ENCODE data around the gene RC3H2.
"Not testable (repeated sequence)": the region's sequence is repeated elsewhere in the genome, so short reads cannot be mapped to it uniquely, and the experiment has no call there.

Gene RC3H2

DNA sequence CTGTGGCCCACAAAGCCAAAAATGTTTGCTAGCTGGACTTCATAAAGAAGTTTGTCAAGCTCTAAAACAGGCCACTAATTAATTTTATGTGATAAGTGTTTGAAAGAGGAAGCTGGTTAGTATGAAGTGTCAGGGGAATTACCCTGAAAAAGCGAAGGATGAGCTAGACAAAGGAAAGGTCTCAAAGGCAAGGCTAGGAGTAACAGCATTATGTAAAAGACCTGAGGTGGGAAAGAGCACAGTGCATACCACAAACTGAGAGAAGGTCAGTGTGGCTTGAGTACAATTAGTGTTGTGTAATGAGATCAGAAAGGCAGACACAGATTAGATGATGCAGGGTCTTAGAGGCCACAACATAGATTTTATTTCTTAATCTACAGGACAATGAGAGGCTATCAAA lies 29.6 kb downstream of the RC3H2 start:
- no peak overlapping the region for H3K4me3 ChIP-seq (ENCODE audit: low read depth, low read length)
- ChIA-PET POLR2A (no interaction called here), CTCF (no interaction called here)
- no peak for TF ChIP-seq CTCF (IDR thresholded peaks at IDR 0.05; ENCODE audit: insufficient read depth, low read length, missing control alignments)
- no peak for DNase-seq (ENCODE audit: low read depth, low spot score)

GRCh38 chr9:122867276-122867675 lies 37.9 kb downstream of the RC3H2 start:
- CTCF ChIA-PET; DNase-seq (ENCODE audit: low read depth, low spot score); H3K4me3 ChIP-seq (ENCODE audit: low read depth, low read length); POLR2A ChIA-PET: not testable (repeated sequence)

DNA sequence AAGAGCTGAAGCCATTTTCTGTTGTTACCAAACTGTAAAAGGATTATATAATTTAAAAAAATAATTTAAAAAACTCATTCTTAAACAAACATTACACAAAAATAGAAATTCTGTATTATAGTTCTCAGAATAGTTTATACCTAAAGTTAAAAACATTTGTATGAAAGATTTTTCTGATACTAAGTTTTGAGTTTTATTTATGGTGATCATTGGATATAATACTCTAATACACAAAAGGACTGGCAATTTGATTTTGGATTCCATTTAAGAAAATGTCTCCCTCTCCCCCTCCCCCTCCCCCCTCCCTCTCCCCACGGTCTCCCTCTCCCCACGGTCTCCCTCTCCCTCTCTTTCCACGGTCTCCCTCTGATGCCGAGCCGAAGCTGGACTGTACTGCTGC lies 39.1 kb downstream of the RC3H2 start:
- H3K4me3 ChIP-seq (ENCODE audit: low read depth, low read length) = no peak overlapping the region
- CTCF ChIA-PET = no interaction called here
- TF ChIP-seq CTCF (IDR thresholded peaks at IDR 0.05; ENCODE audit: insufficient read depth, low read length, missing control alignments) = no peak
- no peak for DNase-seq (ENCODE audit: low read depth, low spot score)
- POLR2A ChIA-PET = no interaction called here

DNA sequence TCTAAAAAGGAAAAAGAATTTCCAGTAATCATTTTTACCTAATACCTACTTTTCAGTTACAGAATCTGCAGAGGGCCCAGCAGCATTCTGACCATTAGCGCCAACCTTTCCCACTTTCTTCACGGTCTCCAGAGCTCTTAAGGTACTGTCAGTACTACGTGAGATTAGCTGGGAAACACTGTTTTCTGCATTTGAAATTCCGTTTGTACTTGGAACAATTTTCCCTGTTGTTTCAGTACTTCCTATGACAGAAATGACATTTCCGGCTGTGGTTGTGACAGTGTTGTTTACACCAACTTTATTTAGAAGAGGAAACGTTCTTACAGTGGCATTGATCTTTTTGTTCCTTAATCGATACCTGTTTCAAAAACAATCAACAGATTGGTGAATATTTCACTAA lies 39.9 kb downstream of the RC3H2 start:
- no peak for DNase-seq (ENCODE audit: low read depth, low spot score)
- no peak for TF ChIP-seq CTCF (IDR thresholded peaks at IDR 0.05; ENCODE audit: insufficient read depth, low read length, missing control alignments)
- CTCF ChIA-PET = no interaction called here
- POLR2A ChIA-PET = no interaction called here
- no peak overlapping the region for H3K4me3 ChIP-seq (ENCODE audit: low read depth, low read length)

DNA sequence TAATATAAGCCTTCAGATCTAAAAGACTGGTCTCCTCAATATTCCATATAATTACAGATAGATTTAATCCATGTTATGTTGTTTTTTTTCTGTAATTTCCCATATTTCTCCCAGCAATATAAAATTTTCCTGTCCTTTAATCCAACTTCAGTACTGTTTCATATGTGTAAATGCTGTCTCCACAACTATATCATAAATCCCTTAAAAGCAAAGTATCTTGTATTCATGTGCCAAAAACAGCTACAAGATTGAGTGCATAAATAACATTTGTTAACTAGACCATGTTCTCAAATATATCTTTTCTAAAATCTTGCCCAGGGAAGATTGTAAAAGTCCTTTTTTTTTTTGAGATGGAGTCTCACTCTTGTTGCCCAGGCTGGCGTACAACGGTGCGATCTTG lies 41.8 kb downstream of the RC3H2 start:
- DNase-seq (ENCODE audit: low read depth, low spot score) = no peak
- H3K4me3 ChIP-seq (ENCODE audit: low read depth, low read length) = no peak overlapping the region
- no peak for TF ChIP-seq CTCF (IDR thresholded peaks at IDR 0.05; ENCODE audit: insufficient read depth, low read length, missing control alignments)
- ChIA-PET POLR2A (no interaction called here), CTCF (no interaction called here)

DNA sequence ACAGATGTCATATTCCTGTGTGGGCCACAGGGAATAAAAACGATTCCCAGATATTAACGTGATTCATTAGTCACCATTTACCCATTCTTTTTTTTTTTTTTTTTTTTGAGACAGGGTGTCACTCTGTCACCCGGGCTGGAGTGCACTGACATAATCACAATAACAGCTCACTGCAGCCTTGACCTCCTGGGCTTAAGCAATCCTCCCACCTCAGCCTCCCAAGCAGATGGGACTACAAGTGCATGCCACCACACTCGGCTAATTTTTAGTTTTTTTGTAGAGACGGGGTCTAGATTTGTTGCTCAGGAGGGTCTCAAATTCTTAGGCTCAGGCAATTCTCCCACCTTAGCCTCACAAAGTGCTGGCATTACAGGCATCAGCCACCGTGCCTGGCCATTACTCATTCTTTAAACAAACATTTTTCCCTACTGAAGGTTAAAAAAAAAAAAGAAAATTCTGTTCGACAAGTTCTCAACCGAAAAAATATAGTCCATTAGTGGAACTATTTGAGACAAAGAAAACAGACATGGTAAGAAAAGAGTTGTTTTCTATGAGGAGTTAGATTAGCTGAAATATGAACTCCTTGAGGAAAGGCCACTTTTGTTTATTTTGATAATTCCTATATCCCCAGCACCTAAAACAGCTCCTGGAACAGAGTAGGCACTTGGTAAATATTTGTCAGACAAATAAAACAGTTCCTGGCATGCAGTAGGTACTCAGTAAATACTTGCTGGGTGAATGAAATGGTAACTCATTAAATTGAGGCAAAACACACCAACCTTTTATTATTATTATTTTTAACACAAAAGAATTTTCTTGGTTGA lies 44.6 kb downstream of the RC3H2 start:
- POLR2A ChIA-PET = no interaction called here
- no peak overlapping the region for H3K4me3 ChIP-seq (ENCODE audit: low read depth, low read length)
- CTCF ChIA-PET = interaction anchor here (1.0 kb wide), 1 partner anchor 19 kb away, joined by 3 read pairs; no protein-coding TSS in a partner anchor
- no peak for DNase-seq (ENCODE audit: low read depth, low spot score)
- TF ChIP-seq CTCF (IDR thresholded peaks at IDR 0.05; ENCODE audit: insufficient read depth, low read length, missing control alignments) = no peak

DNA sequence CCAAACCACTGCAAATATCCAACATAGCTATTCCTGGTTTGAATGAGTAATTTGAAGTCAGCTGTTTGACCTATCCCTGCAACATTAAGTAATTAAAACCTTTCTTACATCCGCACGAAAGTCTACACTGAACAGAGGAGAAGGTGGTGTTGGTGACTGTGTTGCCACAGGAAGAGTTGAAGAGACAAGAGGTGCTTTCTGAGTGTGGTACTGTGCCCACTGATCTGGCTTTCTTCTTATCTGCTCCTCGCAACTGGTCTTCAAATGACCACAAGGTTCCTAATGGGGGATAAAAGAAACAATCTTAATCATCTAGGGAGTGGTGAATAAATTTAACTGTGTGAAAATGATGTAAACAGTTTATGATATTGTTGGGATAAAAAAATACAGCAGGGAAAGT lies 47.3 kb downstream of the RC3H2 start:
- no peak for TF ChIP-seq CTCF (IDR thresholded peaks at IDR 0.05; ENCODE audit: insufficient read depth, low read length, missing control alignments)
- ChIA-PET CTCF (no interaction called here), POLR2A (no interaction called here)
- H3K4me3 ChIP-seq (ENCODE audit: low read depth, low read length) = no peak overlapping the region
- no peak for DNase-seq (ENCODE audit: low read depth, low spot score)

GRCh38 chr9:122852085-122852786 lies 52.9 kb downstream of the RC3H2 start:
- CTCF ChIA-PET; H3K4me3 ChIP-seq (ENCODE audit: low read depth, low read length); POLR2A ChIA-PET; DNase-seq (ENCODE audit: low read depth, low spot score): not testable (repeated sequence)

Data from AG04449 (cell line).